ENCODE results near the gene AGGF1.
"Not testable (repeated sequence)": the region's sequence is repeated elsewhere in the genome, so short reads cannot be mapped to it uniquely, and the experiment has no call there.

Gene AGGF1

DNA sequence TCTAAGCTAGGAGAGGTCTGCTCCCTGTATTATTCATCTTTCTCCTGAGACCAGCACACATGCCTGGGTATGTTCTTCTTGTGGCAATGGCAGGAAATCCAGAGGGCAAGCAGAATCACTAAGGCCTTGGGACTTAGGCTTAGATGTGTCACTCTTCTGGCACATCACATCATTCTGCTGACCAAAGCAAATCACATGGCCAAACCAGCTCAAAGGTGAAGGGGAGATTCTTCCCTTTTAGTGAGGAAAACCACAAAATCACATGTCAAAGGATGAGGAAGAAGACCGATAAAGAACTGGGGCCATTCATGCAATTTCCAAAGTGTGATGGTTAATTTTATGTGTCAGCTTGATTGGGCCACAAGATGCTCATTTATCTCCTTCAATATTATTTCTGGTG is 5.7 kb upstream of the AGGF1 start:
- no peak for DNase-seq

- DNase-seq = no peak
Observed at GRCh38 chr5:77028631-77029375, 1.4 kb upstream of the AGGF1 start.

GRCh38 chr5:77029376-77029885 is 773 bp upstream of the AGGF1 start:
- DNase-seq = no peak

DNA sequence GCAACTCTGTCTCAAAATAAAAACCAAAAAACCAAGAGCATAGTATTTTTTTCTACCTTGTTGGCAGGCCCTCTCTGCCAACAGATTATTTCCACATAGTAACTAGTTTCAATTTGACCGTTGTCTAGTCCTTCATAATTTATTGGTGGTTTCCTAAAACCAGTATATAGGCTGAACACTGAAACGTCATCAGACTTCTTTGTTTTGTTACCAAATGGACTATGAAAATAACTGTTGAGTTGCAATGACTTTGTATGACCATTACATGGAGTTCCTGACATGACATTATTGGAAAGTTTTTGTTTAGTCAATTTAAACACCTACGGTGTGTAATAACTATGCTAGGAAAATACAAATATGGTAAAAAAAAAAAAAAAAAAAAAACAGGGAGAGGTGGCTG is 1.7 kb downstream of the AGGF1 start:
- no peak for DNase-seq

DNA sequence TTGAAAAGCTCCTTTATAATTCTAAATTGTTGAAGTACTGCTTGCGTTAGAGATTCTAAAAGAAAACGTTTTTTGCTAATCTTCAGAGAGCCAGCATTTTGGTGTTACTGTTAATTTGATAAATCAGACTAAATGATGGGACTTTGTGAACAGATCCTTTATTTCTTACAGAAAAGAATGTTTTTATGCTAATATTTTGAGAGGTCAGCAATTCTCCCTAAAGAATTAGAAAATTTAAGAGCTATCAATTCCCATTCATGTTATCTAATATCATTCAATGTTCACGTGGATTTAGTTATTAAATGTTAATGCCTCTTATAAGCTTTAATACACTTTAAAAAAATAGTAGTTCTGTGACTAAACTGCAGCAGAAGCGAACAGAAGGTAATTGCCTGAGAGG is 2.4 kb downstream of the AGGF1 start:
- DNase-seq = no peak

DNA sequence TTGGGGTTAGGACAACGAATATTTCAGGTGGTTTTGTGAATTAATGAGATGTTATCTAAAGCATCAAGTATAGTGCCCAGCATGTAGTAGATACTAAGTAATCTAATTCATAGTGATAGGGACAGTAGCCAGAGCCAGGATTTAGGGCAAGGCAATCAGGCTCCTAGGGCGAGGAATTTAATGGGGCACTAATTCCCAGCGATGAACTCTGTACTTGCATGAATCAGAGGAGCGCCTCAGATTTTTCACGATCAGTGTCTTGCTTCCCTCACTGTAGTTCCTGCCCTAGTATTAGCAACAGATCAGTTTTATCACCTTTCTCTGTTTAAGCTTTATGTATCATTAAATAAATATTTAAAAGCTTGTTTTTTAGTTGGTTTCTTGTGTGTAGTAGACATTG is 3.1 kb downstream of the AGGF1 start:
- DNase-seq = no peak

DNA sequence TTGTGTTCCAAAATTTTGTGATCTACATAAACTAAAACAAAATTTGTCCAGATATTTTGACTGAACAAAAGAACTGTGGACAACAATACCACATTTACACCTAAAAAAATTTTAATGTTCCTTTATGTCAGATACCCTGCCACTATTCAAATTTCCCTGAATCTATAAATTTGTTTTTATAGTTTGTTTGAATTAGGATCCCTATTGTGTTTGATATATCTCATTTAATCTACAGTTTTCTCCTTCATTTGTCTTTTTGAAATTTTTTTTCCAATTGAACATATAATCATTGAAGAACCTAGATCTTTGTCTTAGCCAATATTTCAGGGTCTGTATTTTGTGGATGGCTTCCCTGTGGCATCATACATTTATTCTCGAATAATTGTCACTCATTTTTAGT is 5.7 kb downstream of the AGGF1 start:
- no peak for DNase-seq

DNA sequence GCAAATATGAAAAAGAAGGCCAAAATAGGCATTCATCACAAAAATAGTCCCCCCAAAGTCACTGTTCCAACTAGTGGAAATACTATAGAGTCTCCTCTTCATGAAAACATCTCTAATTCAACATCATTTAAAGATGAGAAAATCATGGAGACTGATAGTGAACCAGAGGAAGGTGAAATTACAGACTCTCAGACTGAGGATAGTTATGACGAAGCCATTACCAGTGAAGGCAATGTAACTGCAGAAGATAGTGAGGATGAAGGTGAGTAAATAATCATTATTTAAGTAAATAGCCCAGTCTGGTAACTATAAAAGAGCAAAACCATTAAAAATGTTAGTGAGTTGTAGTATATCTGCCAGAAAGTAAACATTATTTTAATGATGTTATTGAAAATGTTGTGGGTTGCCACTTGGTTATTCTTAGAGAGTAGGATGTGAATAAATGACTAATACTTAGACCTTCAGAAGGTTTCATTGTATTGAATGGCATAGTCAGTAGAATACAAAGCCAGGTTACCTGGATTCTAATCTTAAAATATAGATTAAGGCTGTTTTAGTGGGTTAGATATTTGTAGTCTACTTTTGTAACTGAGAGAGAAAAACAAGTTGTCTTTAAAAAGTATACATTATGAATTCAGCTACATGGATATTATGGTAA is 16.3 kb downstream of the AGGF1 start:
- no peak for DNase-seq

DNA sequence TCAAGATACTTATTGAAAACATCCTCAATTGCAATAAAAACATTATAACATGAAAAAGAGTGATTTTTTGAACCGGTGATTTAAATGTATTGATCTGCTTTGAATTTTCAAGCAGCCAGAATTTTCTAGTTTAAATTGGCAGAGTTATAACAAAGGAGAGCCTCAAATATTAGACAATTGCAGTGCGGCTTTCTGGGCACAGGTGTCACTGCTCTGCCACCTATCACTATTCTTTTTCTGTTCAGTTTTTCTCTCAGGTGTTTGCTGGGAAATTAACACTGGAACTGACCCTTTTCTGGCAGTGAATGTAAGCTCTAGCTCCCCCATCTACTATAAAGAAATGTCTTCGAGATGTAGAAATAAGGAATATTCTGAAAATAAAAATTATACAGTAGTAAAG is 33.8 kb downstream of the AGGF1 start:
- DNase-seq = no peak

GRCh38 chr5:77065256-77065655 is 35.1 kb downstream of the AGGF1 start:
- no peak for DNase-seq

- no peak for DNase-seq
Observed at GRCh38 chr5:77066184-77066583, 36.0 kb downstream of the AGGF1 start.

DNA sequence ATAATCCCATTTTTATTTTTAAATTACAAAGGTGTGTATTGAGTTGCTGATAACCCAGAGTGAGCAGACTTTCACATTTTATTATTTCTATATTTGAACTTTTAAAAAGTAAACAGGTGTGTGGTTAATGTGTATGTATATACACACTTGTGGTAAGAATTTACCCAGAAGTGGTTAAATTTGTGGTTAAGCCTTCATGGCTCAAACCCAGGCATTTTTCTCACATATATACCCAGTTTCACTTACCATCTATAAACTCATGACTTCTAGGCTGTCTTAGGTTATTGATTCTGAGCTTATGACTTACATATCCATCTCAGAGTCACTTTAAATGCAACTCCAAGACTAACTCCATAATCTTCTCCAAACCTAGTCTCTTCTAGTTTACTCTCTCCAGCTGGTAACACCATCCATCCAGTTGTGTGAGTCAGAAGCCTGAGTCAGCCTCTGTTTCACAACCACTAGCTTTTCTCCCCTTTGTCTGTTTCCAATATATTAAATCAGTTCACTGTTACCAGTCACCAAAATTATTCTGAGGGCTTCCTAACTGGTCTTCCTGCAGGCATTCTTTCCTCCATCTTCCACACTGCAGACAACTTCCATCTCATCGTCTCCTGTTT is 36.7 kb downstream of the AGGF1 start:
- no peak for DNase-seq

GRCh38 chr5:77073667-77074066 is 43.5 kb downstream of the AGGF1 start:
- no peak for DNase-seq

GRCh38 chr5:77074745-77075144 is 44.5 kb downstream of the AGGF1 start:
- no peak for DNase-seq

GRCh38 chr5:77076961-77077828 is 47.0 kb downstream of the AGGF1 start:
- DNase-seq = peak; percentile 48

DNA sequence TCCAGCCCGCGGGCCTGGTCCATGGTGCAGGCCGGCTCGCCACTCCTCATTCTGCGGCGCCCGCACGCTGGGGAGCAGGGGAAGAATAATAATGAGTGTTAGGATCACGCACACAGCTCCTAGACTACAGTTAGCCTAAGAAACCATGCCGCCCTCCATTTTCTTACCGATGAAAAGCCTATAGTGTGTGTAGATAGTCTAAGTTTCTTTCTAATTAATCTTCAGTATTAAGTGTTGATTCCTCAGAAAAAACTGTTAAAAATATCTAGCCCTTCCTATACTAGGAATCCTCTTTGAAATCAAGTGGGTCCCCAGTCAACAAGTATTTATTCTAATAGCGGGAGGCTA is 47.6 kb downstream of the AGGF1 start:
- DNase-seq = no peak

DNA sequence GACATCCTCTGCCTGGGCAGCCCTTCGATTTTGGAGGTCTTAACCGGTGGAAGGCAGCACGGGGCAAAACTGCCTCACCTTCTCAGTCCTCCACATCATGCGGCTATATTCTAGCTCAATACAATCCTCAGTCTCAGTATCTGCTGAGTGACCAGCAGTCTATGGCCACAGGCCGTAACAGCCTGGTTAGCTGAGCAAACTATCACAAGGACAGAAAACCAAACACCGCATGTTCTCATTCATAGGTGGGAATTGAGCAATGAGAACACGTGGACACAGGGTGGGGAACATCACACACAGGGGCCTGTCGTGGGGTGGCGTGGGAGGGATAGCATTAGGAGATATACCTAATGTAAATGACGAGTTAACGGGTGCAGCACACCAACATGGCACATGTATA is 50.3 kb downstream of the AGGF1 start:
- DNase-seq = not testable (repeated sequence)

DNA sequence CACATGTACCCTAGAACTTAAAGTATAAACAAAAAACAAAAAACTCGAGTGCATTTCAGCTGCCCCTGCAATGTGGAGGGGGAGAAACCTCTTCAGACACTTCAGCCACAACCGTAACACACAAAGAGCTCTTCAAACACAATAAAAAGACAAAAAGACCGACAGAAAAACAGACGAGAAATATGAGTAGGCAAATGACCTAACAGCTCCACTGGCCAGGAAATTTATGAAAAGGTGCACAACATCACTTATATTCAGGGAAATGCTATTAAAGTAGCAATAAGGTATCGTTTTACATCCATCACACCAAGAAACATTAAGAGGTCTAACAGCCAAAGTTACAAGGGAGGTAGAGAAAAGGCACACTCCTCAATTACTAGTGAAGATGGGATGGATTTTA is 50.7 kb downstream of the AGGF1 start:
- DNase-seq = no peak

GRCh38 chr5:77082280-77082679 is 52.1 kb downstream of the AGGF1 start:
- DNase-seq = no peak

GRCh38 chr5:77083088-77083487 is 52.9 kb downstream of the AGGF1 start:
- DNase-seq = no peak

DNA sequence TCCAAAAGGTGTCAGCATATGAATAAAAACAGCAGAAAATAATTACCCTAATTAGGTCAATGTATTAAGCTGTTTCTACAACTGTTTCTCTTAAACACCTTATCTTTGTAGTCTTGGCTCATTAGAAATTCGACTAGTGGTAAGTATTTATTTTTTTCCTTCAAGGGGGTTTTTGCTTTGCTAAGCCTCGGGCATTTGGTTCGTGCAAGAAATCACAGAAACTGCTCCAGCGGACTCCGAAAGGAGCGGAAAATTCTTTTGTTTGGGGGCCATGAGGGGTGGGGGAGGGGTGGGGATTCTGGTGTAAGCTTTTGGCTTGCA is 56.1 kb downstream of the AGGF1 start:
- DNase-seq = no peak

DNA sequence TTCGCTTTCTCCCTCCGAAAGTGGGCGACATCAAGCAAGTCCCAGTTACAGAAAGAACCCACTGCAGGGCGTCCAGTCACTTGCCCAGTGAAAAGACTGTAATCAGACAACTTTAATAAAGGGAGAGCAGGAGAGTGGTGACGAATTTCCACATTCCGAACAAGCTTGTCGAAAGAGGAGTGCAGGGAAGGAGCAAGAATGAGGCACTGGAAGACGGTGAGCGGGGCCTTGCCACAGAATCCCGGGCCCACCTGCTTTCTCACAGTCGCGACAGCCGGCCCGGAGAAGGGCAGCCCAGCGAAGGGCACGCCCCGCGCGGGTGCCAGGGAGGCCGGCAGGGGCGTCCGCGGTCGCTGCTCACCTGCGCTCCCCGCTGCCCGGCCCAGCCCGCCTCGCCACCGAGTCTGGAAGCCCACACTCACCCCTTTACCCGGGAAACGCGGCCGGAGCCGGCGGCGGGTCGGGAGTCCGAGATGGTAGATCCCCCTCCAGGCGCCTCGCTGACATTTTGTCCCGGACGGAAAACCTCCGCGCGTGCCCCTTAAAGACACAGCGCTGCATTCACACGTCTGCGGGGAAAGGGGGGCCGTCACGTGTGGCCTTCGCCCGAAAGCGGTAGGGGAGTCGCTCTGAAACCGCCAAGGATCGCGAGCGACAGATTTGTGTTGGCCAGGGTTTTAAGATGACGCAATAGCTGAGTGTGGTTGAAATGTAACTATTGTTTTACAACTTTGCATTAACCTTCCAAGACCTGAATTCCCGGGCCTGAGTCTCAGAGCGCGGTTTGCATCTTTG is 56.7 kb downstream of the AGGF1 start, which contains the start of gene ZBED3:
Gene ZBED3 (minus strand): TSS at position 597 of the 795 bp plus-strand sequence. CDS start 9,407 bp downstream, outside the sequence.
- peak; percentile 49 for DNase-seq
